OCI-LY1 (cell line): ENCODE measurements around the gene CIRBP.

ENCODE experiments used
- H2AFZ ChIP-seq: fragments of 200-600 bp; sonication (generic), shearing (Covaris generic); 2 replicates; pipeline ENCODE4 v1.6.0; 2014; ENCODE audit warnings: antibody characterized with exemption, mild to moderate bottlenecking, low read length
- H3F3A ChIP-seq: fragments of 200-600 bp; sonication (generic), shearing (Covaris generic); 2 replicates; pipeline ENCODE4 v1.6.0; 2014; ENCODE audit warnings: mild to moderate bottlenecking, antibody characterized with exemption, low read length, moderate library complexity; ENCODE audit not compliant: insufficient read depth
- H3K27ac ChIP-seq: fragments of 200-600 bp; sonication (generic); 2 replicates; pipeline ENCODE4 v1.5.1; 2014; ENCODE audit warnings: low read length, mixed run types, mild to moderate bottlenecking, low read depth; ENCODE audit not compliant: poor library complexity, severe bottlenecking
- H3K27me3 ChIP-seq: fragments of 200-600 bp; sonication (generic); 2 replicates; pipeline ENCODE4 v1.6.0; 2014; ENCODE audit warnings: antibody characterized with exemption, mild to moderate bottlenecking, low read length, moderate library complexity; ENCODE audit not compliant: insufficient read depth
- H3K36me3 ChIP-seq: fragments of 200-600 bp; sonication (generic); 2 replicates; pipeline ENCODE4 v1.6.1; 2014; ENCODE audit warnings: mild to moderate bottlenecking, antibody characterized with exemption, low read length, moderate library complexity, mixed read lengths; ENCODE audit not compliant: insufficient read depth
- H3K4me1 ChIP-seq: fragments of 200-600 bp; sonication (generic); 2 replicates; pipeline ENCODE4 v1.5.1; 2014; ENCODE audit warnings: mild to moderate bottlenecking, low read length, moderate library complexity; ENCODE audit not compliant: insufficient read depth, severe bottlenecking
- H3K4me2 ChIP-seq: fragments of 200-600 bp; sonication (generic), shearing (Covaris generic); 2 replicates; pipeline ENCODE4 v1.6.1; 2014; ENCODE audit warnings: low read length
- H3K4me3 ChIP-seq: fragments of 200-600 bp; sonication (generic); 2 replicates; pipeline ENCODE4 v1.5.1; 2014; ENCODE audit warnings: low read length, low read depth, mild to moderate bottlenecking, mixed read lengths; ENCODE audit not compliant: poor library complexity, severe bottlenecking
- H3K79me2 ChIP-seq: fragments of 200-600 bp; shearing (Covaris generic); 2 replicates; pipeline ENCODE4 v1.6.1; 2016; ENCODE audit warnings: mixed run types, low read length, mixed read lengths; ENCODE audit not compliant: insufficient read depth
- H3K9ac ChIP-seq: fragments of 200-600 bp; sonication (generic), shearing (Covaris generic); 2 replicates; pipeline ENCODE4 v1.6.1; 2014; ENCODE audit warnings: mild to moderate bottlenecking, low read length, mixed read lengths
- H3K9me2 ChIP-seq: fragments of 200-600 bp; sonication (generic), shearing (Covaris generic); 2 replicates; pipeline ENCODE4 v1.6.1; 2014; ENCODE audit warnings: low read depth, mild to moderate bottlenecking, low read length, mixed read lengths
- H3K9me3 ChIP-seq: fragments of 200-600 bp; shearing (Covaris generic); 2 replicates; pipeline ENCODE4 v1.6.1; 2014; ENCODE audit warnings: low read length, mixed read lengths
- H4K20me1 ChIP-seq: fragments of 200-600 bp; sonication (generic), shearing (Covaris generic); 2 replicates; pipeline ENCODE4 v1.6.0; 2016; ENCODE audit warnings: mild to moderate bottlenecking, low read length; ENCODE audit not compliant: insufficient read depth
- CTCF ChIP-seq: fragments of 200-600 bp; sonication (generic), shearing (Covaris generic); IDR thresholded peaks from 2 replicates; pipeline ENCODE4 v1.5.1; 2017; ENCODE audit warnings: mild to moderate bottlenecking, antibody characterized with exemption, low read length, moderate library complexity, mixed read lengths
- EZH2 ChIP-seq: fragments of 200-600 bp; sonication (generic), shearing (Covaris generic); IDR thresholded peaks from 2 replicates; pipeline ENCODE4 v1.8.0; 2017; ENCODE audit warnings: borderline replicate concordance, mixed run types, mild to moderate bottlenecking, antibody characterized with exemption, low read length, moderate library complexity, mixed read lengths

The CIRBP gene

GRCh38 chr19:1309977-1310852 is 41.1 kb downstream of the CIRBP start:
- Histone ChIP-seq H3K79me2 (no peaks in the 10 kb centered on the region), H4K20me1 (no peaks in the 10 kb centered on the region), H3K4me3 (no peak overlapping the region), H3K9ac (no peak overlapping the region), H3K4me1 (no peaks in the 10 kb centered on the region), H3K9me2 (no peaks in the 10 kb centered on the region), H2AFZ (no peak overlapping the region), H3K27ac (no peak overlapping the region), H3K27me3 (peaks cover 5% of the 10 kb centered on the region; the same call in 1 of the 2 replicates), H3K36me3 (no peaks in the 10 kb centered on the region), H3K9me3 (no peaks in the 10 kb centered on the region), H3K4me2 (no peak overlapping the region), H3F3A (no peaks in the 10 kb centered on the region)
- TF ChIP-seq EZH2 (no peak), CTCF (no peak)

GRCh38 chr19:1310853-1311180 is 41.7 kb downstream of the CIRBP start:
- H3K9me3 ChIP-seq: no peaks in the 10 kb centered on the region

GRCh38 chr19:1311543-1312091 is 42.5 kb downstream of the CIRBP start:
- Histone ChIP-seq H3K4me2 (no peak overlapping the region), H2AFZ (no peak overlapping the region), H3K27me3 (peaks cover 9% of the 10 kb centered on the region; the same call in 1 of the 2 replicates), H3K4me3 (no peak overlapping the region), H3K4me1 (no peaks in the 10 kb centered on the region), H3K9ac (no peak overlapping the region), H3K27ac (no peak overlapping the region), H3K79me2 (no peaks in the 10 kb centered on the region), H3F3A (no peaks in the 10 kb centered on the region), H3K9me3 (no peaks in the 10 kb centered on the region), H3K9me2 (no peaks in the 10 kb centered on the region), H3K36me3 (no peaks in the 10 kb centered on the region), H4K20me1 (no peaks in the 10 kb centered on the region)
- TF ChIP-seq CTCF (no peak), EZH2 (no peak)

More at GRCh38 chr19:1310853-1311180, 41.7 kb downstream of the CIRBP start:
- no peak overlapping the region for H3K4me2 ChIP-seq
- no peak overlapping the region for H3K9ac ChIP-seq
- no peaks in the 10 kb centered on the region for H3K79me2 ChIP-seq
- H3K36me3 ChIP-seq: no peaks in the 10 kb centered on the region
- no peaks in the 10 kb centered on the region for H3F3A ChIP-seq
- H2AFZ ChIP-seq: no peak overlapping the region
- no peaks in the 10 kb centered on the region for H3K9me2 ChIP-seq
- no peaks in the 10 kb centered on the region for H3K4me1 ChIP-seq
- H4K20me1 ChIP-seq: no peaks in the 10 kb centered on the region
- no peak overlapping the region for H3K4me3 ChIP-seq
- peaks cover 5% of the 10 kb centered on the region; the same call in 1 of the 2 replicates for H3K27me3 ChIP-seq
- TF ChIP-seq CTCF (no peak), EZH2 (no peak)
- no peak overlapping the region for H3K27ac ChIP-seq
